Upper lobe of left lung (tissue), 6 donors: ENCODE data around the gene LIPA. TPM values are rescaled to one million over a fixed set of nuclear protein-coding genes. Genes with fewer than 3 reads are reported as not detected.
"Not testable (repeated sequence)": the region's sequence is repeated elsewhere in the genome, so short reads cannot be mapped to it uniquely, and the experiment has no call there.

Experiments
- ATAC-seq, 2 donors: fragments of 200-7000 bp; cut with Tn5 transposase; one replicate each; pipeline ENCODE4 v1.9.1; 2022; ENCODE audit warnings: mild to moderate bottlenecking in 2 of 2, moderate library complexity in 2 of 2; ENCODE audit not compliant: low FRiP score in 2 of 2
- DNase-seq, 2 donors: peaks; one replicate each; pipeline ENCODE4 v3.0.0-alpha.2; 2019 to 2020
- H3K27ac ChIP-seq, 4 donors: fragments of 200-600 bp; sonication (generic); one replicate each; pipeline ENCODE4 v1.5.1; 2016 to 2019
- H3K27me3 ChIP-seq, 4 donors: fragments of 200-600 bp; sonication (generic); one replicate each; pipeline ENCODE4 v1.5.1; 2017 to 2019
- H3K36me3 ChIP-seq, 4 donors: fragments of 200-600 bp; sonication (generic); one replicate each; pipeline ENCODE4 v1.5.1; 2016 to 2019
- H3K4me1 ChIP-seq, 4 donors: fragments of 200-600 bp; sonication (generic); one replicate each; pipeline ENCODE4 v1.5.1; 2018 to 2019
- H3K4me3 ChIP-seq, 4 donors: fragments of 200-600 bp; sonication (generic); one replicate each; pipeline ENCODE4 v1.5.1; 2017 to 2019; ENCODE audit warnings: mild to moderate bottlenecking in 2 of 4, moderate library complexity in 1 of 4
- H3K9me3 ChIP-seq, 4 donors: fragments of 200-600 bp; sonication (generic); one replicate each; pipeline ENCODE4 v1.5.1; 2018 to 2019
- EP300 ChIP-seq, 4 donors: sonication (generic); formaldehyde crosslinking; IDR thresholded peaks; one replicate each; pipeline ENCODE4 v1.5.1; 2017; ENCODE audit warnings: antibody characterized with exemption in 4 of 4, control low read depth in 2 of 4
- POLR2A ChIP-seq, 4 donors: fragments of 450-650 bp; IDR thresholded peaks; one replicate each; pipeline ENCODE4 v1.5.1; 2016 to 2017; ENCODE audit warnings: antibody characterized with exemption in 4 of 4, mild to moderate bottlenecking in 2 of 4
- POLR2AphosphoS5 ChIP-seq, 2 donors: sonication (generic); formaldehyde crosslinking; IDR thresholded peaks; one replicate each; pipeline ENCODE4 v1.5.1; 2017; ENCODE audit warnings: antibody characterized with exemption in 2 of 2
- WGBS, 2 donors: methylation state at CpG; one replicate each; pipeline ENCODE4 v1.1.5; 2017 to 2018; 5-methylcytosine and 5-hydroxymethylcytosine counted together
- total RNA-seq, 6 donors: library from RNA; depleted of rRNA in 4 of 6; stranded (reverse); fragments of >200 nt in 4 of 6; gene quantifications; one replicate each; pipeline versions ENCODE4 v1.1.0 to v1.2.1, GENCODE V29; 2016 to 2021
- TF ChIP-seq, protein P1 (sequence below), 6 experiments: fragments of 450-650 bp in 4 of 6; fragments of 200-600 bp in 2 of 6; sonication (generic) in 2 of 6; IDR thresholded peaks; one replicate each; pipeline ENCODE4 v1.5.1; 2016 to 2019; ENCODE audit warnings: antibody characterized with exemption in 6 of 6
- donor health status: DM: no; HTN: no; CAD: no; lungs with moderate emphysema.
- donor health status: DM: no; HTN: yes; CAD: no; lungs with severe emphysema.

Gene LIPA
- total RNA-seq, 6 donors from 2014 or later: 28.5 to 129 (median 70.6) TPM

DNA sequence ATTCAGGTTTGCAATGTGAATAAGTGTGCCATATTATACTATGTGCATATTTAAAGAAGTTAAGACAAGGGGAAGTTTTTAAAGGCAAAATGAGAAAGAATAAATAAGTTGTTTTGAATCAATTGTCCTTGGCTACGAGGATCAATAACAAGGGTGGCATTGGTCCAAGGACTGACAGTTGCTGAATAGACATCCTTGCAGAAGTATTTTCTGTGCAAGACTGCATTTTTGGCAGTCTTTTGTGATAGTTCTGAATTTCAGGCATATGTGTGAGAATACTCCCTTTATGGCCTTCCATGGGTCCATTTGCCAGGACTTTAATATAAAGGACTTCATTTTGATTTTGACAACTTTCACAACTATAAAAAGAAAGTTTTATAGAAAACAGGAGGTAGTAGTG lies 5.4 kb upstream of the LIPA start:
- no peaks in the 10 kb centered on the region for H3K27me3 ChIP-seq
- H3K9me3 ChIP-seq: no peaks in the 10 kb centered on the region
- H3K36me3 ChIP-seq: no peaks in the 10 kb centered on the region
- H3K4me1 ChIP-seq: peaks cover 0 to 6% (median 4%) of the 10 kb centered on the region in 4 donors
- TF ChIP-seq POLR2AphosphoS5 (IDR thresholded peaks at IDR 0.05) (no peak), EP300 (IDR thresholded peaks at IDR 0.05) (no peak), POLR2A (IDR thresholded peaks at IDR 0.05) (no peak)
- TF ChIP-seq, protein P1, sequence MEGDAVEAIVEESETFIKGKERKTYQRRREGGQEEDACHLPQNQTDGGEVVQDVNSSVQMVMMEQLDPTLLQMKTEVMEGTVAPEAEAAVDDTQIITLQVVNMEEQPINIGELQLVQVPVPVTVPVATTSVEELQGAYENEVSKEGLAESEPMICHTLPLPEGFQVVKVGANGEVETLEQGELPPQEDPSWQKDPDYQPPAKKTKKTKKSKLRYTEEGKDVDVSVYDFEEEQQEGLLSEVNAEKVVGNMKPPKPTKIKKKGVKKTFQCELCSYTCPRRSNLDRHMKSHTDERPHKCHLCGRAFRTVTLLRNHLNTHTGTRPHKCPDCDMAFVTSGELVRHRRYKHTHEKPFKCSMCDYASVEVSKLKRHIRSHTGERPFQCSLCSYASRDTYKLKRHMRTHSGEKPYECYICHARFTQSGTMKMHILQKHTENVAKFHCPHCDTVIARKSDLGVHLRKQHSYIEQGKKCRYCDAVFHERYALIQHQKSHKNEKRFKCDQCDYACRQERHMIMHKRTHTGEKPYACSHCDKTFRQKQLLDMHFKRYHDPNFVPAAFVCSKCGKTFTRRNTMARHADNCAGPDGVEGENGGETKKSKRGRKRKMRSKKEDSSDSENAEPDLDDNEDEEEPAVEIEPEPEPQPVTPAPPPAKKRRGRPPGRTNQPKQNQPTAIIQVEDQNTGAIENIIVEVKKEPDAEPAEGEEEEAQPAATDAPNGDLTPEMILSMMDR (IDR thresholded peaks at IDR 0.05): no peak
- H3K4me3 ChIP-seq: no peak overlapping the region
- WGBS, 2 donors: 65 to 80% methylated on average over 1 of the region's 1 CpG
- ATAC-seq: no peak
- DNase-seq: no peak
- no peak overlapping the region for H3K27ac ChIP-seq

DNA sequence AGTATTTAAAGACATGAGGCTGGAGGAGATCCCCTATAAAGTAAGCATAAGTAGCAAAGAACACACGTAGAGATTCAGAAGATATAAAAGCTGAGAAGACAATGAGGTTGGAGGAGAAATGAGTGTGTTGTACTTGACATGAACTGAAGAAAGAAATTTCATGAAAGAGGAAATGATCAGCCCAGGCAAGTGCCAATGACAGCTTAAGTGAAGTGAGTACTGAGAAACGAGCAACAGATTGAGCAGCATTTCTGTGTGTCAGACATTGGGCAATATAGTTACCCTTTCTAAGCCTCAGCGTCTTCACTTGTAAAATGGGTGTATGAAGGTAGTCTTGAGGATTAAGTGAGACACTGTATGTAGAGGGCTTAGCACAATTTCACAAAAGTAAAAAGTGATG lies 4.8 kb upstream of the LIPA start:
- Histone ChIP-seq H3K9me3 (no peaks in the 10 kb centered on the region), H3K4me1 (peaks cover 0 to 7% (median 4%) of the 10 kb centered on the region in 4 donors), H3K4me3 (no peak overlapping the region), H3K27me3 (no peaks in the 10 kb centered on the region), H3K27ac (peak overlapping the region in 1 of 4 donors; percentile 40), H3K36me3 (no peaks in the 10 kb centered on the region)
- no peak for TF ChIP-seq POLR2AphosphoS5 (IDR thresholded peaks at IDR 0.05)
- no peak for TF ChIP-seq POLR2A (IDR thresholded peaks at IDR 0.05)
- no peak for TF ChIP-seq EP300 (IDR thresholded peaks at IDR 0.05)
- TF ChIP-seq, protein P1 (IDR thresholded peaks at IDR 0.05): no peak
- DNase-seq: no peak
- ATAC-seq: no peak
- 49 to 66% methylated on average over 3 of the region's 3 CpGs for WGBS, 2 donors

DNA sequence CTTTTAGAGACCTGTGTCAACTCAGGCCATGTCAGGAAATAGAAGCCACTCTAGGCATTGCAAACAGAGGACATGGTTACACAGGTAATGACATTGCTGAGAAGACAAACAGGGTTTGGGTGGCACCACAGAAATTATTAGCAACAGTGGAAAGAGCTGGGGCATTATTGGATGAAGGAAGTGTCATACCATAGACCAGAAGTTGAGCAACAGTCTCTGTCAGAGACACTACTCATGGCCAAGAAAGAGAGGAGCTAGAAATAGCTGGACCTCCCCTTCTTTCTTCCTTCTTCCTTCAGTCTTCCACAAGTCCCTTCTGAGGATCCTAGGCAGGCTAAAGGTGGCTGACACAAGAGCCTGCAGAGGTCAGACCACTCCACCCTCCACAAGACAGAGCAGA lies 4.2 kb upstream of the LIPA start:
- no peak for TF ChIP-seq EP300 (IDR thresholded peaks at IDR 0.05)
- TF ChIP-seq, protein P1 (IDR thresholded peaks at IDR 0.05): no peak
- no peak for TF ChIP-seq POLR2A (IDR thresholded peaks at IDR 0.05)
- Histone ChIP-seq H3K36me3 (no peaks in the 10 kb centered on the region), H3K27me3 (no peaks in the 10 kb centered on the region), H3K27ac (peak overlapping the region in 1 of 4 donors; percentile 40), H3K4me1 (peaks cover 3 to 12% (median 8%) of the 10 kb centered on the region in 4 donors), H3K9me3 (no peaks in the 10 kb centered on the region), H3K4me3 (no peak overlapping the region)
- ATAC-seq: no peak
- no peak for DNase-seq

DNA sequence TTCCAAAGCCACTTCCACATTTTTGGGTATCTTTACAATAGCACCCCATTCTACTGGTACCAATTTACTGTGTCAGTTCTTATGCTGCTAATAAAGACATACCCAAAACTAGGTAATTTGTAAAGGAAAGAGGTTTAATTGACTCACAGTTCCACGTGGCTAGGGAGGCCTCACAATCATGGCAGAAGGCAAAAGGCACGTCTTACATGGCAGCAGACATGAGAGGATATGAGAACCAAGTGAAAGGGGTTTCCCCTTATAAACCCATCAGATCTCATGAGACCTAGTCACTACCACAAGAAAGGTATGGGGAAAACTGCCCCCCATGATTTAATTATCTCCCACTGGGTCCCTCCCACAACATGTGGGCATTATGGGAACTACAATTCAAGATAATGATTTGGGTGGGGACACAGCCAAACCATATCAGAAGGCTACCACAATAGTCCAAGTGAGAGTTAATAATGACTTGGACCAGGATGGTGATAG lies 3.6 kb upstream of the LIPA start:
- H3K4me1 ChIP-seq: peaks cover 8 to 14% (median 10%) of the 10 kb centered on the region in 4 donors
- not testable (repeated sequence) for H3K36me3 ChIP-seq, ATAC-seq, H3K27ac ChIP-seq, DNase-seq, H3K4me3 ChIP-seq, H3K27me3 ChIP-seq, H3K9me3 ChIP-seq
- WGBS, 2 donors: 74 to 83% methylated on average over 2 of the region's 2 CpGs

DNA sequence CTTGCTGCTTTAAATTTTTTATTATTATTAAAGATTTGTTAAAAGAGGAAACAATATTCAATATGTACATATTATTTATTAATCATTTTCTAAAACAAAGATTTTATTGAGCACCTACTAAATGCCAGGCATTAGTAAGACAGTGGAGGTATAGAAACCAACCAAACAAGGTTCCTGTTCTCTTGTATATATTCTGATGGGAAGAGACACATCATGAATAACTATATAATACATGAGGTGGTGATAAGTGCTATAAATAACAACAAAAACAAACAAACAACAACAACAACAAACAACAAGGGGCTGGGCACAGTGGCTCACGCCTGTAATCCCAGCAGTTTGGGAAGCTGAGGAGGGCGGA lies 630 bp upstream of the LIPA start:
- H3K9me3 ChIP-seq: no peaks in the 10 kb centered on the region
- H3K36me3 ChIP-seq: no peaks in the 10 kb centered on the region
- DNase-seq: no peak
- peaks cover 9 to 14% (median 10%) of the 10 kb centered on the region in 4 donors for H3K4me1 ChIP-seq
- no peak for ATAC-seq
- WGBS, 2 donors: 87% methylated on average over 2 of the region's 2 CpGs
- H3K27ac ChIP-seq: peak overlapping the region in 1 of 4 donors; percentile 8
- H3K27me3 ChIP-seq: no peaks in the 10 kb centered on the region
- TF ChIP-seq, protein P1 (IDR thresholded peaks at IDR 0.05): no peak
- no peak for TF ChIP-seq EP300 (IDR thresholded peaks at IDR 0.05)
- TF ChIP-seq POLR2AphosphoS5 (IDR thresholded peaks at IDR 0.05): no peak
- TF ChIP-seq POLR2A (IDR thresholded peaks at IDR 0.05): no peak
- H3K4me3 ChIP-seq: peak overlapping the region in 2 of 4 donors; percentile 66 to 97
